GM20000 (cell line): ENCODE results near the gene COL6A2.

Experiments
- DNase-seq: peaks from one replicate; pipeline ENCODE4 v3.0.0; 2012; ENCODE audit warnings: low spot score
- TF ChIP-seq, protein P1 (sequence below): IDR thresholded peaks from 2 replicates; pipeline ENCODE4 v1.5.1; 2012; ENCODE audit warnings: mild to moderate bottlenecking, control low read depth; ENCODE audit errors: extremely low read depth, missing control alignments

Gene COL6A2

DNA sequence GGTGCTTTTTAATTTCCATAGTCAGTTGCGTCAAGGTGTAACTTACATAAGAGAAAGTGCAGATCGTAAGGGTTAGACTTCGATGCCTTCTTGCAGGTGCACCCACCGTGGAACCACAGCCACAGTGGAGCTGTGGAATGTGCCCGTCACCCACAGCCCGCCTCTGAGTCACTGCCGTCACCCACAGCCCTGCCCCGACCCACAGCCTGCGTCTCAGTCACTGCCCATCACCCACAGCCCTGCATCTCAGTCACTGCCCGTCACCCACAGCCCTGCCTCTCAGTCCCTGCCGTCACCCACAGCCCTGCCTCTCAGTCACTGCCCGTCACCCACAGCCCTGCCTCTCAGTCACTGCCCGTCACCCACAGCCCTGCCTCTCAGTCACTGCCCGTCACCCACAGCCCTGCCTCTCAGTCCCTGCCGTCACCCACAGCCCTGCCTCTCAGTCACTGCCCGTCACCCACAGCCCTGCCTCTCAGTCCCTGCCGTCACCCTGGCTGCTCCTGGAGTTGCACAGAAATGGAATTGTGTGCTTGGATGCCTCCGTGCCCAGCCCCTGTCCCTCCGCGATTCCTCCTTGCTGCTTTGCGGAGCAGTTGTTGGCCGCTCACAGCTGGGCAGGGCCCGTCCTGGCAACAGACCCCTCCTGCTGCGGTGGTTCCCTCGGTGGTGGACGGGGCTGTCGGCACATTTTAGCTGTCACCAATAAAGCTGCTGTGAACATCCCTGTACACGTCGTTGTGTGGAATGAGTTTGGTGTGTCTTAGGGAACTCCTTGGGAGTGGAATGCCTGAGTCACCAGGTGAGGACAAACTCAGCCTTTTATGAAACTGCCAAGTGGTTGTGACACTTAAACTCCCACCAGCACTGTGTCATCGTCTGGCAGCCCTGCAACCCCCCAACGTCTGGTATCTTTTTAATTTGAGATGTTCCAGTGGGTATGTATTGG is 44.9 kb upstream of the COL6A2 start:
- DNase-seq, result no peak
- TF ChIP-seq, protein P1, sequence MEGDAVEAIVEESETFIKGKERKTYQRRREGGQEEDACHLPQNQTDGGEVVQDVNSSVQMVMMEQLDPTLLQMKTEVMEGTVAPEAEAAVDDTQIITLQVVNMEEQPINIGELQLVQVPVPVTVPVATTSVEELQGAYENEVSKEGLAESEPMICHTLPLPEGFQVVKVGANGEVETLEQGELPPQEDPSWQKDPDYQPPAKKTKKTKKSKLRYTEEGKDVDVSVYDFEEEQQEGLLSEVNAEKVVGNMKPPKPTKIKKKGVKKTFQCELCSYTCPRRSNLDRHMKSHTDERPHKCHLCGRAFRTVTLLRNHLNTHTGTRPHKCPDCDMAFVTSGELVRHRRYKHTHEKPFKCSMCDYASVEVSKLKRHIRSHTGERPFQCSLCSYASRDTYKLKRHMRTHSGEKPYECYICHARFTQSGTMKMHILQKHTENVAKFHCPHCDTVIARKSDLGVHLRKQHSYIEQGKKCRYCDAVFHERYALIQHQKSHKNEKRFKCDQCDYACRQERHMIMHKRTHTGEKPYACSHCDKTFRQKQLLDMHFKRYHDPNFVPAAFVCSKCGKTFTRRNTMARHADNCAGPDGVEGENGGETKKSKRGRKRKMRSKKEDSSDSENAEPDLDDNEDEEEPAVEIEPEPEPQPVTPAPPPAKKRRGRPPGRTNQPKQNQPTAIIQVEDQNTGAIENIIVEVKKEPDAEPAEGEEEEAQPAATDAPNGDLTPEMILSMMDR, result no peak

DNA sequence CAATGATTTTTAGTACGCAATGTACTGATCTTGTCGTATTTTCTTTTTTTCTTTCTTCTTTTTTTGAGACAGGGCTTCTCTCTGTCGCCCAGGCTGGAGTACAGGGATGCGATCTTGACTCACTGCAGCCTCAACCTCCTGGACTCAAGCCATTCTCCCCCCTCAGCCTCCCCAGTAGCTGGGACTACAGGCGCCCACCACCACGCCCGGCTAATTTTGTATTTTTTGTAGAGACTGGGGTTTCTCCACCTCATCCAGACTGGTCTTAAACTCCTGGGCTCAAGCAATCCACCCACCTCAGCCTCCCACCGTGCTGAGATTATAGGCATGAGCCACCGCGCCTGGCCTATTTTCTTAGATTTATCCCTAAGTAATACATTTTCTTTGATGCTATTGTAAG is 43.9 kb upstream of the COL6A2 start:
- DNase-seq, result no peak
- TF ChIP-seq, protein P1, result no peak

DNA sequence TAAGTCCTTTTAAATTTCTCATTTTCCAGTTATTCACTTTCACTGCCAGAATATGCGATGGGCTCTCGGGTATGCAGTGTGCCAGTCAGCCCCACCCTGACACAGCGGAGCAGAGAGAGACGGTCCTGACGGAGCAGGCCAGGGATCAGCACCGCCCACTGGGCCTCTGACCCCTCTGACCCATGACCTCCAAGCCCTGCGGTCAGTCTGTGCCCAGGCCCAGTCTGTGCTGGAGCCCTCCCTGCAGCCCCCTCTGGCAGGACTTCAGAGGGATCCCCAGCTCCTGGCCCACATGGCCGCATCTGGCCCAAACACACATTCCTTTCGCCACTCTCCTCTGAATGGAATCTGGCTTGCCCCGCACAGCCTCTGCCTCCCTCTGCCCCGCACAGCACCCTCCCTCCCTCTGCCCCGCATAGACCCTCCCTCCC is 43.4 kb upstream of the COL6A2 start:
- no peak for DNase-seq
- TF ChIP-seq, protein P1, result no peak

DNA sequence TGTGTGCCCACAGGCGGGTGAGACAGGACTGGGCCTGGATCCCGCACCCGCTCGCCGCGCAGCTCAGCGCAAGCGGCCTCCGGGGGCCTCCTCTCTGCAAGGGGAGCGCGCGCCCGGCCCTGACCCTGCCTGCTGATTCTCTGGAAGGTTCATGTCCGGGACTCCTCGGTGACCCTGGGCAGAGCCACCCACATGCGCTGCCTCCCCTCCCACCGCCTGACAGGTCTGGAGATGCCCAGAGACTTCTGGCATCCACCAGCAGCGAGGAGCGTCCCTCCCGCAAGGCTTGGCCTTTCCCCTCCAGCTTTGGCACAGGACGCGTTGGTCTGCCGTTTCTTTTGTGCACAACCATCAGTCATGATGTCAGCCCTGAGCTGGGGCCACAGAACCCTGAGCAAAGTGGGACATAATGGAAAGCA is 42.0 kb upstream of the COL6A2 start:
- TF ChIP-seq, protein P1, result no peak
- DNase-seq, result no peak

DNA sequence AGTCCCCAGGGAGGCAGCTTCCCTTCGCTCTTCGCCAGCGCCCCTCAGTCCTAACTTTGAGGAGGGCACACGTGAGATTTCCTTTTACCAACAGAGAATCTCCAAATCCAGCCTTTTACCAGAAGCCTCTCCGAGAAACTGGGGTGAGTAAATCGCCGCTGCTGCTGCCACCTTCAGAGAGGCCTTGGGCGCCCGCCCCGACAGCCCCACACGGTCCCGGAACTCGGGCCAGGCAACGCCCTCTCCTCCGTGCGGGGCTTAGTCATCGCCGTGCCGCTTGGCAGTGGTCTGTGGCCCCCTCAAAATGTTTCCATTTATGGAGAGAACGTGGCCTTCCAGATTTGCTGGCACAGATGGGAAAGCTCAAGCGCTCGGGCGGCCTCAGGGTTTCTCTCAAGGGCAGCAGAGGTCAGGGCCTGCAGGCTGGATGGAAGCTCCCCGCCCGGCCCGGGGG is 41.4 kb upstream of the COL6A2 start:
- TF ChIP-seq, protein P1, result no peak
- DNase-seq, result no peak

DNA sequence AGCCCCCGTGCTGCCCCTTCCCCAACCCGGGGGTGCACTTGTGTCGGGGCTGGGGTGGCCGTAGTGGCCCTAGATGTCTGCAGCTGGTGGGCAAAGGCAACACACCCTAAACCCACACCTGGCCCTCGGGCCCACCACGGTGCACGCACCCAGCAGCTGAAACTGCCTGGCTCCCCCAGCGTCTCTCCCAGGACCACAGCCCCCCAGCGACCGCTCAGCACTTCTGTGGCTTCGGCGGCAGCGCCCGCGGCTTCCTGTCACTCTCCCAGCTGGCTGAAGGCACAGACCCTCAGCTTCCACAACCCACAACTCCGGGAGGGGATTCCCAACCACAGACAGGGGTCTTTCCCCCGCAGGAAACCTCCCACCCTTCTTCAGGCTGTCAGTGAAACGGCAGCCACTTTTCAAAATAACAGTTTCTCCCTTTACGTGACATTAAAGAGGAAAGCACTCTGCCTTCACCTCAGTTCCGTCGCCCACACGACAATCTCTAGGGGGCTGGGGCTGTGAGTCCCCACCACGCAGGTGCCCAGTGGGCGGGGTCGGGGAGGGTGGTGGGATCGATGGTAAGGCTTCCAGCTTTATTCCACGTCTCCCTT is 40.7 kb upstream of the COL6A2 start:
- TF ChIP-seq, protein P1, result no peak
- no peak for DNase-seq

DNA sequence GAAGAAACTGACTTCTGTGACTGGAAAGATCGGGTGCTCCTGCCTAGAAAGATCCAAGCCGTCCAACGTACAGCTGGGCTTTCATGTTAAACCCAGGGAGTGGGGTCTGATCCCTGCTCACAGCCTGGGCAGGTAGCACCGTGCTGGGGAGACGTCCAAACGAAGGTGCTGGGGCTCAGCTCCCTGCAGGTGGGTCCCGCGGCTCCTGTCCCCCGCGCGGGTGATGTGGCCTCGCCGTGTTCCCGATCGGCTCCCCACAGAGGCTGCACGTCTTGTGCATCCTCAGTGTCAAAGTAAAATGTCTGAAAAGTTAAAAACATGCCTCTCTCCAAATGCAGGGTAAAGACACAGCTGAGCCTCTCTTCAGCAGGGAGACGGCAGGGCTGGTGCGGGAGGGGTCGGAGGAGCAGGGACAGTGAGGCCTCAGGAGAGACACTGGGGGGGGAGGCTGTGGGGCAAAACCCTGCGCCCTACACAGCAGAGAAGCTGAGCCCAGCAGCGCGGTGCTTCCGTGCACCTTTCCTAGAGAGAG is 40.1 kb upstream of the COL6A2 start:
- no peak for DNase-seq
- TF ChIP-seq, protein P1, result no peak
